Activated naive CD8-positive, alpha-beta T cell treated with anti-CD3 and anti-CD28 coated beads, Interleukin-2, amount 50 U/mL, for 24 hours (primary cell): ENCODE measurements around the gene WNK2.
A peak's percentile ranks its signal among the peaks of the same experiment; 100 is the strongest.
"Not testable (repeated sequence)": the region's sequence is repeated elsewhere in the genome, so short reads cannot be mapped to it uniquely, and the experiment has no call there.

Source experiments
- ATAC-seq: fragments of 150-1000 bp; cut with Tn5 transposase; one replicate; pipeline ENCODE4 v1.10.0; 2021
- DNase-seq: peaks from one replicate; pipeline ENCODE4 v3.0.0; 2021
- H3K27ac Mint-ChIP-seq: one replicate; pipeline ENCODE4 v1.8.0; 2021; ENCODE audit warnings: mild to moderate bottlenecking, mixed read lengths
- H3K27me3 Mint-ChIP-seq: one replicate; pipeline ENCODE4 v1.8.0; 2021; ENCODE audit warnings: mixed read lengths
- H3K36me3 Mint-ChIP-seq: one replicate; pipeline ENCODE4 v1.8.0; 2021; ENCODE audit warnings: low read depth, mixed read lengths
- H3K4me1 Mint-ChIP-seq: one replicate; pipeline ENCODE4 v1.8.0; 2021; ENCODE audit warnings: mixed read lengths
- H3K4me3 Mint-ChIP-seq: one replicate; pipeline ENCODE4 v1.8.0; 2021; ENCODE audit warnings: mild to moderate bottlenecking, moderate library complexity, mixed read lengths
- H3K9me3 Mint-ChIP-seq: one replicate; pipeline ENCODE4 v1.8.0; 2021; ENCODE audit warnings: mixed read lengths

Gene WNK2

GRCh38 chr9:93183663-93184431 lies at the start of gene WNK2:
Gene WNK2, plus strand, starts transcription at chr9:93184139. Its CDS starts 791 bp downstream, at chr9:93184930.
- Mint-ChIP-seq H3K4me1 (peaks cover 6% of the 10 kb centered on the region), H3K27ac (no peak within 1 kb of the TSS), H3K9me3 (no peaks in the 10 kb centered on the region), H3K4me3 (peak within 1 kb of the TSS; percentile 67), H3K27me3 (peaks cover 52% of the 10 kb centered on the region), H3K36me3 (no peaks in the 10 kb centered on the region)
- DNase-seq (peak; percentile 38), ATAC-seq (peak; percentile 55)

- H3K4me3 Mint-ChIP-seq: peak overlapping the region; percentile 80
- no peaks in the 10 kb centered on the region for H3K9me3 Mint-ChIP-seq
- peak overlapping the region; percentile 87 for H3K27ac Mint-ChIP-seq
- peaks cover 8% of the 10 kb centered on the region for H3K36me3 Mint-ChIP-seq
- peaks cover 58% of the 10 kb centered on the region for H3K4me1 Mint-ChIP-seq
- no peak for DNase-seq
- ATAC-seq: no peak
- H3K27me3 Mint-ChIP-seq: no peaks in the 10 kb centered on the region
These were observed 49.0 kb upstream of the WNK2 start for GRCh38 chr9:93134740-93135444.

- ATAC-seq (no peak), DNase-seq (no peak)
- no peaks in the 10 kb centered on the region for H3K27me3 Mint-ChIP-seq
- no peaks in the 10 kb centered on the region for H3K9me3 Mint-ChIP-seq
- H3K4me3 Mint-ChIP-seq: no peak overlapping the region
- peaks cover 57% of the 10 kb centered on the region for H3K4me1 Mint-ChIP-seq
- H3K36me3 Mint-ChIP-seq: peaks cover 8% of the 10 kb centered on the region
- no peak overlapping the region for H3K27ac Mint-ChIP-seq
These were observed 47.9 kb upstream of the WNK2 start for GRCh38 chr9:93136011-93136440.

GRCh38 chr9:93137362-93137761 lies 46.6 kb upstream of the WNK2 start:
- no peak overlapping the region for H3K4me3 Mint-ChIP-seq
- no peaks in the 10 kb centered on the region for H3K9me3 Mint-ChIP-seq
- ATAC-seq (no peak), DNase-seq (no peak)
- no peaks in the 10 kb centered on the region for H3K27me3 Mint-ChIP-seq
- H3K27ac Mint-ChIP-seq: no peak overlapping the region
- H3K4me1 Mint-ChIP-seq: peaks cover 49% of the 10 kb centered on the region
- peaks cover 5% of the 10 kb centered on the region for H3K36me3 Mint-ChIP-seq

- no peak overlapping the region for H3K4me3 Mint-ChIP-seq
These were observed 45.7 kb upstream of the WNK2 start for GRCh38 chr9:93138171-93138764.

GRCh38 chr9:93139365-93140182 lies 44.4 kb upstream of the WNK2 start:
- no peak overlapping the region for H3K27ac Mint-ChIP-seq
- peaks cover 55% of the 10 kb centered on the region for H3K4me1 Mint-ChIP-seq
- no peaks in the 10 kb centered on the region for H3K9me3 Mint-ChIP-seq
- H3K36me3 Mint-ChIP-seq: no peaks in the 10 kb centered on the region
- no peak for DNase-seq
- no peak overlapping the region for H3K4me3 Mint-ChIP-seq
- H3K27me3 Mint-ChIP-seq: no peaks in the 10 kb centered on the region
- ATAC-seq: no peak

More at GRCh38 chr9:93138171-93138764, 45.7 kb upstream of the WNK2 start:
- Mint-ChIP-seq H3K27me3 (no peaks in the 10 kb centered on the region), H3K36me3 (no peaks in the 10 kb centered on the region), H3K4me1 (peaks cover 44% of the 10 kb centered on the region), H3K27ac (no peak overlapping the region), H3K9me3 (no peaks in the 10 kb centered on the region)
- ATAC-seq: no peak
- DNase-seq: no peak

- DNase-seq: no peak
- ATAC-seq: no peak
- Mint-ChIP-seq H3K9me3 (peaks cover 9% of the 10 kb centered on the region), H3K4me1 (peaks cover 51% of the 10 kb centered on the region), H3K36me3 (peaks cover 11% of the 10 kb centered on the region), H3K27me3 (no peaks in the 10 kb centered on the region), H3K4me3 (no peak overlapping the region), H3K27ac (no peak overlapping the region)
These were observed 42.0 kb upstream of the WNK2 start for GRCh38 chr9:93141771-93142483.

GRCh38 chr9:93143830-93144530 lies 40.0 kb upstream of the WNK2 start:
- peak; percentile 29 for ATAC-seq
- Mint-ChIP-seq H3K4me3 (no peak overlapping the region), H3K36me3 (peaks cover 25% of the 10 kb centered on the region), H3K27me3 (no peaks in the 10 kb centered on the region), H3K27ac (peak overlapping the region; percentile 74), H3K9me3 (peaks cover 17% of the 10 kb centered on the region), H3K4me1 (peaks cover 59% of the 10 kb centered on the region)
- peak; percentile 38 for DNase-seq

- peaks cover 62% of the 10 kb centered on the region for H3K4me1 Mint-ChIP-seq
- peaks cover 25% of the 10 kb centered on the region for H3K36me3 Mint-ChIP-seq
These were observed 37.2 kb upstream of the WNK2 start for GRCh38 chr9:93146696-93147095.

GRCh38 chr9:93147632-93148031 lies 36.3 kb upstream of the WNK2 start:
- DNase-seq: no peak
- Mint-ChIP-seq H3K4me3 (no peak overlapping the region), H3K4me1 (peaks cover 58% of the 10 kb centered on the region), H3K9me3 (peaks cover 17% of the 10 kb centered on the region), H3K36me3 (peaks cover 25% of the 10 kb centered on the region), H3K27ac (no peak overlapping the region), H3K27me3 (no peaks in the 10 kb centered on the region)
- no peak for ATAC-seq

More at GRCh38 chr9:93146696-93147095, 37.2 kb upstream of the WNK2 start:
- peak overlapping the region; percentile 85 for H3K27ac Mint-ChIP-seq
- peak overlapping the region; percentile 39 for H3K4me3 Mint-ChIP-seq
- H3K9me3 Mint-ChIP-seq: peaks cover 17% of the 10 kb centered on the region
- ATAC-seq: peak; percentile 58
- not testable (repeated sequence) for H3K27me3 Mint-ChIP-seq
- DNase-seq: peak; percentile 51

- DNase-seq (no peak), ATAC-seq (no peak)
- H3K4me3 Mint-ChIP-seq: peak overlapping the region; percentile 4
These were observed 35.2 kb upstream of the WNK2 start for GRCh38 chr9:93148721-93149120.

GRCh38 chr9:93149361-93149760 lies 34.6 kb upstream of the WNK2 start:
- ATAC-seq (no peak), DNase-seq (no peak)
- H3K27me3 Mint-ChIP-seq: no peaks in the 10 kb centered on the region
- peaks cover 17% of the 10 kb centered on the region for H3K9me3 Mint-ChIP-seq
- H3K27ac Mint-ChIP-seq: peak overlapping the region; percentile 40
- peaks cover 25% of the 10 kb centered on the region for H3K36me3 Mint-ChIP-seq
- peaks cover 46% of the 10 kb centered on the region for H3K4me1 Mint-ChIP-seq
- H3K4me3 Mint-ChIP-seq: peak overlapping the region; percentile 4

More at GRCh38 chr9:93148721-93149120, 35.2 kb upstream of the WNK2 start:
- Mint-ChIP-seq H3K36me3 (peaks cover 25% of the 10 kb centered on the region), H3K27ac (peak overlapping the region; percentile 62), H3K27me3 (no peaks in the 10 kb centered on the region), H3K9me3 (peaks cover 17% of the 10 kb centered on the region), H3K4me1 (peaks cover 52% of the 10 kb centered on the region)

GRCh38 chr9:93151097-93151784 lies 32.7 kb upstream of the WNK2 start:
- no peak for ATAC-seq
- Mint-ChIP-seq H3K4me3 (no peak overlapping the region), H3K36me3 (peaks cover 21% of the 10 kb centered on the region), H3K27me3 (no peaks in the 10 kb centered on the region), H3K4me1 (peaks cover 37% of the 10 kb centered on the region), H3K9me3 (peaks cover 12% of the 10 kb centered on the region), H3K27ac (no peak overlapping the region)
- no peak for DNase-seq
